HG03565 (cell line): Measurements from ENCODE around the gene FDXR.

Experiments used
- ATAC-seq: cut with Tn5 transposase; IDR thresholded peaks from one replicate; pipeline ENCODE4 v1.9.1; 2021; ENCODE audit warnings: mild to moderate bottlenecking, moderate library complexity; ENCODE audit not compliant: unreplicated experiment

The FDXR gene

GRCh38 chr17:74815550-74816370 is 57.0 kb downstream of the FDXR start:
- no peak for ATAC-seq

DNA sequence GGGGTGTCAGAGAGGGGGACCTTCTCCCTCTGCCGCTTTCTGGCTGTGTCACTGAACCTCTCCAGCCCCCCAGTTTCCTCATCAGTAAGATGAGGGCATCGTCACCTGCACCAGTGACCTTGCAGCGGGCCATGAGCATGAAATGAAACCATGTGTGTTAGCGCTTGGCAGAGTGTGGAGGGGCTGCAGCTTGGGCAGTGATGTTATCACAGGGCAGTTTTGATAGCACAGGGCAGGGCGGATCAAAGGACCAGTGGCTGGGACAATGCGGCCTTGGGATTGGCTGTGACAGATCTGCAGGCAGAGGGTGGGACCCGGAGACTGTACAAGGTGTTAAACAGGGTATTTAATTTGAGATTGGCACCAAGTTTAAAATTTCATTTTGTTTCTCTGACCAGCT is 57.7 kb downstream of the FDXR start:
- ATAC-seq = no peak

GRCh38 chr17:74814453-74814852 is 58.3 kb downstream of the FDXR start:
- no peak for ATAC-seq
